Measurements from ENCODE around the gene UQCC5.

The UQCC5 gene

GRCh38 chr3:52524258-52524751 is 12.1 kb upstream of the UQCC5 start:
- Histone ChIP-seq H3K4me3 (ENCODE audit: low read depth, low read length) (no peak overlapping the region), H3K27ac (ENCODE audit: extremely low read depth, low read depth, low read length) (no peak overlapping the region), H3K9me3 (ENCODE audit: control insufficient read depth, insufficient read depth, low read depth, low read length) (no peaks in the 10 kb centered on the region), H3K36me3 (ENCODE audit: control insufficient read depth in 2 of 2, insufficient read depth in 1 of 2, low read length in 2 of 2) (peaks cover 0 to 59% of the 10 kb centered on the region in 2 experiments; a peak in 1 of 3 replicates), H3K4me1 (ENCODE audit: control insufficient read depth, insufficient read depth, low read length) (no peaks in the 10 kb centered on the region)
- ChIA-PET POLR2A (no interaction called here), CTCF (no interaction called here)
- TF ChIP-seq ZNF292 (tag by site-specific recombination; IDR thresholded peaks at IDR 0.05; ENCODE audit: borderline replicate concordance, low read depth) (no peak), ZSCAN23 (tag by site-specific recombination; IDR thresholded peaks at IDR 0.05) (no peak), ZNF692 (tag by site-specific recombination; IDR thresholded peaks at IDR 0.05) (no peak), ZEB2 (tag by site-specific recombination; IDR thresholded peaks at IDR 0.05) (no peak), ZNF341 (tag by site-specific recombination; IDR thresholded peaks at IDR 0.05; ENCODE audit: low read depth) (no peak), ZNF18 (tag by site-specific recombination; IDR thresholded peaks at IDR 0.05) (no peak), ZFP69B (tag by site-specific recombination; IDR thresholded peaks at IDR 0.05) (no peak), FEZF1 (tag by site-specific recombination; IDR thresholded peaks at IDR 0.05) (no peak), ZSCAN5A (tag by site-specific recombination; IDR thresholded peaks at IDR 0.05) (no peak), ZNF544 (tag by site-specific recombination; IDR thresholded peaks at IDR 0.05) (no peak), ZNF704 (tag by site-specific recombination; IDR thresholded peaks at IDR 0.05) (no peak)

- ChIA-PET POLR2A (no interaction called here), CTCF (no interaction called here)
- no peaks in the 10 kb centered on the region for H3K4me1 ChIP-seq (ENCODE audit: control insufficient read depth, insufficient read depth, low read length)
- peaks cover 0 to 66% of the 10 kb centered on the region in 2 experiments; a peak in 1 of 3 replicates for H3K36me3 ChIP-seq (ENCODE audit: control insufficient read depth in 2 of 2, insufficient read depth in 1 of 2, low read length in 2 of 2)
- no peak overlapping the region; the same call in 1 of the 2 replicates for H3K27ac ChIP-seq (ENCODE audit: extremely low read depth, low read depth, low read length)
- no peak overlapping the region for H3K4me3 ChIP-seq (ENCODE audit: low read depth, low read length)
- H3K9me3 ChIP-seq (ENCODE audit: control insufficient read depth, insufficient read depth, low read depth, low read length): no peaks in the 10 kb centered on the region
- TF ChIP-seq ZNF26 (tag by site-specific recombination; IDR thresholded peaks at IDR 0.05) (no peak), REST (tag by site-specific recombination; IDR thresholded peaks at IDR 0.05) (no peak), ZBTB48 (tag by site-specific recombination; IDR thresholded peaks at IDR 0.05) (no peak), ZNF394 (tag by site-specific recombination; IDR thresholded peaks at IDR 0.05; ENCODE audit: borderline replicate concordance) (no peak), ZNF501 (tag by site-specific recombination; IDR thresholded peaks at IDR 0.05) (no peak)
Observed at GRCh38 chr3:52524752-52525679, 11.4 kb upstream of the UQCC5 start.
